Left ventricle myocardium inferior (tissue), 1 donor: Measurements from ENCODE around the gene DNMT1. TPM values are rescaled to one million over a fixed set of nuclear protein-coding genes. Genes with fewer than 3 reads are reported as not detected.

Experiments used
- DNase-seq: peaks from one replicate; pipeline ENCODE4 v3.0.0-alpha.2; 2020
- H3K27ac ChIP-seq: fragments of 200-600 bp; replicated peaks from 2 replicates; pipeline ENCODE4 v1.8.0; 2021
- H3K27me3 ChIP-seq: fragments of 200-600 bp; 2 replicates; pipeline ENCODE4 v1.8.0; 2021; ENCODE audit warnings: low read depth
- H3K36me3 ChIP-seq: fragments of 200-600 bp; 2 replicates; pipeline ENCODE4 v1.8.0; 2021
- H3K4me1 ChIP-seq: fragments of 200-600 bp; 2 replicates; pipeline ENCODE4 v1.8.0; 2021
- H3K4me3 ChIP-seq: fragments of 200-600 bp; 2 replicates; pipeline ENCODE4 v1.8.0; 2021; ENCODE audit warnings: mild to moderate bottlenecking, moderate library complexity
- H3K9me3 ChIP-seq: fragments of 200-600 bp; replicated peaks from 2 replicates; pipeline ENCODE4 v1.8.0; 2021
- intact Hi-C: fragments of 100-400 bp; cut with micrococcal nuclease; formaldehyde crosslinking; loops from one replicate; pipeline ENCODE4 v1.11.0; 2022
- total RNA-seq: library from RNA; stranded (reverse); fragmentation: NEBNext Ultra II Directional; extraction: Animal tissue kit (Norgen Biotek cat#: 25700); gene quantifications from one replicate; pipeline ENCODE4 v1.2.1, GENCODE V29; 2021
- TF ChIP-seq, protein P1 (sequence below): fragments of 200-600 bp; IDR thresholded peaks from 2 replicates; pipeline ENCODE4 v1.8.0; 2021; ENCODE audit warnings: antibody characterized with exemption, mild to moderate bottlenecking, borderline replicate concordance
- donor health status: DM: no; HTN: yes; CAD: no; lungs with severe emphysema.

The DNMT1 gene
- total RNA-seq, 1 donor from 2014 or later, result 23.9 TPM

DNA sequence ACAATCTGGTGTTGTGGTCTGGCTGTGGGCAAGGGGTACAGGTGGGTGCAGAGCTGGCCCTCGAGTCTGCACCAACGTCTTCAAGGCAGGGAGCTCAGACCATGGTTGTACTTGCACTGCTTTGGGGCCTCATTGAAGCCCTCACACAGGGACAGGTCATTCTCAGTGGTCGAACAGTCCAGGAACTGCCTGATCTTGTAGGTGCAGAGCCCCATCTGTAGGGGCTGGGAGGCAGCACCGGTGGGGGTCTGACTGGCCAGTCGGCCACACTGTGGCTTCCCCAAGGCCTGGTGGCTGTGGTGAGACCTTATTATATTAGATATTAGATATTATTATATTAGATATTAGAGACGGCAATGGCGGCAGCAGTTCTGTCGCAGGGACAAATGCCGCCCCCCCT, 22.3 kb upstream of the DNMT1 start:
- no peaks in the 10 kb centered on the region for H3K9me3 ChIP-seq

GRCh38 chr19:10214784-10215183, 20.0 kb upstream of the DNMT1 start:
- Histone ChIP-seq H3K4me1 (no peaks in the 10 kb centered on the region), H3K36me3 (no peaks in the 10 kb centered on the region), H3K27me3 (no peaks in the 10 kb centered on the region), H3K9me3 (no peaks in the 10 kb centered on the region), H3K27ac (no peak overlapping the region), H3K4me3 (no peak overlapping the region)
- intact Hi-C loops, result no loop called here
- TF ChIP-seq, protein P1, sequence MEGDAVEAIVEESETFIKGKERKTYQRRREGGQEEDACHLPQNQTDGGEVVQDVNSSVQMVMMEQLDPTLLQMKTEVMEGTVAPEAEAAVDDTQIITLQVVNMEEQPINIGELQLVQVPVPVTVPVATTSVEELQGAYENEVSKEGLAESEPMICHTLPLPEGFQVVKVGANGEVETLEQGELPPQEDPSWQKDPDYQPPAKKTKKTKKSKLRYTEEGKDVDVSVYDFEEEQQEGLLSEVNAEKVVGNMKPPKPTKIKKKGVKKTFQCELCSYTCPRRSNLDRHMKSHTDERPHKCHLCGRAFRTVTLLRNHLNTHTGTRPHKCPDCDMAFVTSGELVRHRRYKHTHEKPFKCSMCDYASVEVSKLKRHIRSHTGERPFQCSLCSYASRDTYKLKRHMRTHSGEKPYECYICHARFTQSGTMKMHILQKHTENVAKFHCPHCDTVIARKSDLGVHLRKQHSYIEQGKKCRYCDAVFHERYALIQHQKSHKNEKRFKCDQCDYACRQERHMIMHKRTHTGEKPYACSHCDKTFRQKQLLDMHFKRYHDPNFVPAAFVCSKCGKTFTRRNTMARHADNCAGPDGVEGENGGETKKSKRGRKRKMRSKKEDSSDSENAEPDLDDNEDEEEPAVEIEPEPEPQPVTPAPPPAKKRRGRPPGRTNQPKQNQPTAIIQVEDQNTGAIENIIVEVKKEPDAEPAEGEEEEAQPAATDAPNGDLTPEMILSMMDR, result no peak
- no peak for DNase-seq

More for the DNA sequence above, 22.3 kb upstream of the DNMT1 start:
- TF ChIP-seq, protein P1, result no peak
- no peak for DNase-seq
- no peak overlapping the region for H3K4me3 ChIP-seq
- H3K36me3 ChIP-seq, result no peaks in the 10 kb centered on the region
- peaks cover 7% of the 10 kb centered on the region for H3K4me1 ChIP-seq
- H3K27ac ChIP-seq, result no peak overlapping the region
- intact Hi-C loops, result no loop called here
- no peaks in the 10 kb centered on the region for H3K27me3 ChIP-seq

DNA sequence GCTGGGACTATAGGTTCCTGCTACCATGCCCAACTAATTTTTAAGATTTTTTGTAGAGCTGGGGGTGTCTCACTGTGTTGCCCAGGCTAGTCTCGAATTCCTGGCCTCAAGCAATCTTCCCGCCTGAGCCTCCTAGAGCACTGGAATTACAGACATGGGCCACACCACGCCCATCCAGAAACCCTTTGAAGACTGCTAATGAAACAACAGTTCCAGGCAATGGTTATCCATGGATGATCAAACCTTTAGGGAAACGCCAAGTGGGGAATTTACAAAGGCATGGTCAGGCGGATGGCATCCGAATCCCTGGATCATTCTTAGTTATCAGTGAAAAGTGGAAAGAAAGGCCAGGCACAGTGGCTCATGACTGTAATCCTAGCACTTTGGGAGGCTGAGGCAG, 16.9 kb upstream of the DNMT1 start:
- no peak overlapping the region for H3K27ac ChIP-seq
- TF ChIP-seq, protein P1, result no peak
- no peak overlapping the region for H3K4me3 ChIP-seq
- H3K9me3 ChIP-seq, result peaks cover 6% of the 10 kb centered on the region
- intact Hi-C loops, result no loop called here
- no peak for DNase-seq
- no peaks in the 10 kb centered on the region for H3K36me3 ChIP-seq
- no peaks in the 10 kb centered on the region for H3K27me3 ChIP-seq
- no peaks in the 10 kb centered on the region for H3K4me1 ChIP-seq

DNA sequence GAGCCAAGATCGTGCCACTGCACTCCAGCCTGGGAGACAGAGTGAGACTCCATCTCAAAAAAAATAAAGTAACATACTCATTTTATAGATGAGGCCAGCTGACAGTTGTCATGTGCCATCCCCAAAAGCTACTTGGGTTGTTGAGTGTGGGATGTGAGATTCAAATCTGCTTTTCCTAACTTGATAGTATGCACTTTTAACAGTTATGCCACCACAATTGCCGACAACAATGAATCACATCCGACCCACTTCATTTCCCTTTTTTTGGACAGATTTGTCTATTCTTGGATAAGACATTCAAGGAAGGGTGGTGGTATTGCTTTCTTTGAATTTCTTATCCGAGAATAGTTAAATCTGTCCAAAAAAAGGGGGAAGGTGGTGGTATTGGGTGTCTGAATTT, 16.3 kb upstream of the DNMT1 start:
- H3K4me3 ChIP-seq, result no peak overlapping the region
- TF ChIP-seq, protein P1, result no peak
- H3K27ac ChIP-seq, result no peak overlapping the region
- no peaks in the 10 kb centered on the region for H3K27me3 ChIP-seq
- no peaks in the 10 kb centered on the region for H3K36me3 ChIP-seq
- no peak for DNase-seq
- no peaks in the 10 kb centered on the region for H3K4me1 ChIP-seq
- intact Hi-C loops, result no loop called here
- peaks cover 6% of the 10 kb centered on the region for H3K9me3 ChIP-seq

GRCh38 chr19:10209315-10209714, 14.6 kb upstream of the DNMT1 start:
- no peak for DNase-seq
- no peaks in the 10 kb centered on the region for H3K27me3 ChIP-seq
- no peaks in the 10 kb centered on the region for H3K36me3 ChIP-seq
- no peak overlapping the region for H3K4me3 ChIP-seq
- no peak overlapping the region for H3K27ac ChIP-seq
- intact Hi-C loops, result no loop called here
- H3K4me1 ChIP-seq, result no peaks in the 10 kb centered on the region
- H3K9me3 ChIP-seq, result peaks cover 6% of the 10 kb centered on the region
- TF ChIP-seq, protein P1, result no peak

DNA sequence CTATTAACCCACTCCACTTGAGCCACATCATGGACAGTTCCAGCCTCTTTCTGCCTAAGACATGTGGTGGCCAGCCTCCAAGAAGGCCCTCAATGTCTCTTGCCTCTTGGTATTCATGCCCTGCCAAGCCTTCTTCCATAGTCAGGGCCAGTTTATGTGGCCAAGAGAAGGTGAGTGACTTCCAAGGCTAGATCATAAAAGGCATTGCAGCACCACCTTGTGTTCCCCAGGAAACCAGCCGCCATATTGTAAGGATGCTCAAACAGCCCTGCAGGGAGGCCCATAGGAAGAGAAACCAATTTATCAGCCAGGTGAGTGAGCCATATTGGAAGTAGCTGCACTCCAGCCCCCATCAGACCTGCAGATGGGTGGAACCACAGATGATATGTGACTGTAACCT, 12.3 kb upstream of the DNMT1 start:
- Histone ChIP-seq H3K36me3 (no peaks in the 10 kb centered on the region), H3K4me1 (no peaks in the 10 kb centered on the region), H3K9me3 (peaks cover 6% of the 10 kb centered on the region), H3K27me3 (no peaks in the 10 kb centered on the region), H3K27ac (no peak overlapping the region), H3K4me3 (no peak overlapping the region)
- TF ChIP-seq, protein P1, result no peak
- no peak for DNase-seq
- intact Hi-C loops, result no loop called here
